ENCODE results near the gene PALLD. TPM values are rescaled to one million over a fixed set of nuclear protein-coding genes. Genes with fewer than 3 reads are reported as not detected.
A peak's percentile ranks its signal among the peaks of the same experiment; 100 is the strongest.

The PALLD gene
- total RNA-seq, 1 donor from 2014 or later = 8.9 TPM

DNA sequence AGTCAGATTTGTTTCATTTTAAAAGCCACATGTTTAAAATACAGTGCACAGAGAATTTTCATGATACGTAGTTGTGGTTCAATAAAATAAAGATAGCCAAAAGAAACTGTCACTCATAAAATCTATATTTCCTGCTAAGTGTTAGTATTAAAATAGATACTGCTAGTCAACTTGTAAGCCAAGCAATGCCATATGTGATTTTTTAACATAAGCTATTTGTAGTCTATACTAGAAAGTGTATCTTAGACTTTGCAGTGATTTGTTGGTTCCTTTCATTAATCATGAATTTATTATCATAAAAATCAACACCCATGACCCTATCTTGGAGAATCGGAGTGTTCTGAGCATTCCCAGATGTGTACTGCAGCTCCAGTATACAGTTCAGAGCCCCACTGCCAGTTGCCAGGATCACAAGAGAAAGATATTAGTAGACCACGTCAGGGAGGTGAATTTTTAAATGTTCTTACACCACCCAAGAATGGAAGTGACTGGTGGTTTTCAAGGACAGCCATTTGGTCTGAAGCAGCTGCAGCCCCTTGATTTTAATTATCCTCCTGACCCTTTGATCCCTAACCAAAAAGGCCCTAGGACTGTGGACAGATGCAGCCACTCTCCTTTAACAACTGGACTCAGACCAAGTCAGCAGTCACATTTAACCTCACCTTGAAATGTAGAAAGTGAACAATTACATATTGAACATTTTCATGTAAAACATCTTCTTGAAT, 163.1 kb downstream of the PALLD start:
- ATAC-seq = no peak
- no peak for DNase-seq (ENCODE audit: low spot score)

DNA sequence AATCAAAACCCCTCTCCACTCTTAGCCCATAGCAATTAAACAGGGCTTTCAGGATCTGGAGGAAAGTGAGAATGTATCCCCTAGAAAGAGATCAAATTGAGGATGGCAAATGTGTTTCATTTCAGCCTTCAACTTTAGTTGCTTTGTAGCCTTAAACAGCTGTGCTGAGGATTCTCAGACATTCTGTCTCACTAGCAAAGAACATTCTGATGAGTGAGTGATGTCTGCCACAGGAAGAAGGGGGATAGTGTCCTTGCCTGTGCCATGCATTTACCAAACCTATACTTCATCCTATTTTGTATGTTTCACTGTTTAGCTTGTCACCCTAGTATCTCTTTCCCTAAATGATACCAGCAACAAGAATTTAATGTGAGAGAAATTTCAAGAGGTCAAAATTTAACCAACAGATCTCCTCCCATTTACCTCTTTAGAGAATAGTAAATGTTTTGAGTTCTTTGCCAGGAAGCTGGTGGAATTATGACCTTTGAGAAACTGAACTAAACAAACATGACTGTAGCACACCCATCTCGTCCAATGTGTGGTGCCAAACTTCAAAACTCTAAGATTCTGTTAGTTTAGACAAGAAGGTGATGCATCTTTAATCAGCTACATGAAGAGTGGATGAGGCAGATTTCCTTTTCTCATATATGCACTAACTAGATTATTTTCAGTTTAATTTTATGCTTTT, 165.6 kb downstream of the PALLD start:
- ATAC-seq = peak; percentile 97
- no peak for DNase-seq (ENCODE audit: low spot score)

DNA sequence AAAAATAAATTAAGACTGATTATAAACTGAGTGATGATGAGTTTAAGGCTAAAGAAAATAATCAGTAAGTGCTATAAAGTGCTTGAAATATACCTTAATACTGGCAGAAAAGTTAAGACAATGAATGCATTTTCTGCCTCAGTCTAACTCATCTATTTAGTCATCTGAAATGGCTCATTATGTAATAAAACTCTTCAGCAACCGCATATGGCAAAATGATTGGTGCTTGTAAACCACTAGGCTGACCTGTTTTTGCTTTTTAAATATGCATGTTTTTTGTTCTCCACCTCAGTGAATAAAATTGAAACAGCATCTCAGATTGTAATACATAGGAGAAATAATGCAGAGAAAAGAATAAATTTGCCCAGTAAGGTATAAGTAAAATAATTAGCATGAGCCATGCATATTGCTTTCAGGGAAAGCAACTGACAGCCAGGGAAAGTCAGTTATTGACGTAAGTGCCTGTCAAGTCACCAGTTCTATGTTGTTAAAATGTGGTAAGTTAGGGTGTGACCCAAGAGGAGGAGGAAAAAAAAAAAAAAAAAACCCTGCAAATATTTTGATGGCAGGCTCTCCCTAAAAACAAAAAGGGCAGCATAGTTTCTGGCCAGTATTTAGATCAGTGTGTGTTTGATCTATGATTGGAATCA, 167.5 kb downstream of the PALLD start:
- ATAC-seq (no peak), DNase-seq (ENCODE audit: low spot score) (no peak)

DNA sequence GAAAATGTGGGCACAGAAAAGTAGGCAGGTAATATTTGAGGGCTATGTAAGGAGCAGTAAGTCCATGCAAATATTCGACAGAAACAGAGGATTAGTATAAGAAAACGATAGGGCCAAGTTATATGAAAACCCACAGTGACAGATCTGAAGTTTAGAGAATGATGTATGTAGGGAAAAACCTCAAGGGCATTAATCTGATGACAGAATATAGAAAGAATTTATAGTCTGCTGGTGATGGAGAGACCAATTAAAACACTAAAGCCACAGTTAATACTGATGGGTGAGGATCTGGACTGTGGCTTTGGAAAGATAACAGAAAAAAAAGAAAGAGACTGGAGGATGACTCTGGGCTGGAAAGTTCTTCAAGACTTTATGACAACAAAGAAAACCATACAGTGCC, 169.7 kb downstream of the PALLD start:
- no peak for ATAC-seq

DNA sequence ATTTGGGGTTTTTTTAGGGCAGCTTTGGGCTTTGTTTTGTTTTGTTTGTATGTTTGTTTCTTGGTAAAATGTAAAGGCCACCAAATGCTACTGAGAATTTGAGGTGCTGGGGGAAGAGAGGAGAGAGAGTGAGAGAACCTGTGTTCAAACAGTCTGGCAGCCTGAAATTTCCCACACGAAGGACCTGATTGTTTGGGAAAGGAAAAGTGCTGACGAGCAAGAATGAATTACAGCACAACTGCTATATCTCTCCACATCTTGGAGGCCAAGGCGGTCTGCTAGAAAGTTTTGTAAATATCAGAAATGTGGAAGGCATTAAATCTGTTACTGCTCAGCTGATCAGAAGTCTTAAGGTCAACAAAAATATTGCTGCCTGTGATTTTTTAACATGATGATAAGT, 170.5 kb downstream of the PALLD start:
- no peak for DNase-seq (ENCODE audit: low spot score)
- no peak for ATAC-seq

More for the DNA sequence above, 169.7 kb downstream of the PALLD start:
- DNase-seq (ENCODE audit: low spot score) = no peak

DNA sequence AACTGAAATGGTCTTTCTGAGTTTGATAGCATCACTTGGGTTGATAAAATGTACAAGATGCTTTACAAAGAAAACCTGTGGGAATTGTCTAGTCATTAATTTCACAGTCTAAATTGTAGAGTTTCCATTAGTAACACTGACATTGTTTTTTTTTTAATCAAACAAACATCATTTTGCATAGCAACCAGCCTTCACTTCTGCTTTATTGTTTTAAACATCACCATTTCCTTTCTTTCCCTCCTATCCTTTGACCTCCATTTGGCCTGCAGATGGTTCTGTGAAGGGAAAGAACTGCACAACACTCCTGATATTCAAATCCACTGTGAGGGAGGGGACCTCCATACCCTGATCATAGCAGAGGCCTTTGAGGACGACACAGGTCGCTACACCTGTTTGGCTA, 171.1 kb downstream of the PALLD start:
- ATAC-seq (no peak), DNase-seq (ENCODE audit: low spot score) (no peak)

DNA sequence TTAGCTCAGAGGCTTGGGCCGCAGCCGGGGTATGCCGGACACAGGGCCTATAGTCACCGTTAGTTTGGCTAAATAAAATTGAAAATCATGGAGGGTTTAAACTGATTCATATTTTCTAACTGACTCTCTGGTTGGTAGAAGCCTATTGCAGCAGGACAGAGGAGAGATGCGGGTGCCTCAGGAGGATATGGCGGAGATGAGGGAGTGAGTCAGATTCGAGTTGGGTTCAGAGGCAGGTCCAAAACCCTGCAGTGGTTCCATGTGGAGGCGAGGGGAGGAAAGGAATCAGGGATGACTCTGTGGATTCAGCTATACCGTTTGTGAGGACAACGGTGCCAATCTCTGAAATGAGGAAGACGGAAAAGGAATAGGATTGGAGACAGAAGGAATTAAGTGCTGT, 176.6 kb downstream of the PALLD start:
- DNase-seq (ENCODE audit: low spot score) (no peak), ATAC-seq (no peak)

DNA sequence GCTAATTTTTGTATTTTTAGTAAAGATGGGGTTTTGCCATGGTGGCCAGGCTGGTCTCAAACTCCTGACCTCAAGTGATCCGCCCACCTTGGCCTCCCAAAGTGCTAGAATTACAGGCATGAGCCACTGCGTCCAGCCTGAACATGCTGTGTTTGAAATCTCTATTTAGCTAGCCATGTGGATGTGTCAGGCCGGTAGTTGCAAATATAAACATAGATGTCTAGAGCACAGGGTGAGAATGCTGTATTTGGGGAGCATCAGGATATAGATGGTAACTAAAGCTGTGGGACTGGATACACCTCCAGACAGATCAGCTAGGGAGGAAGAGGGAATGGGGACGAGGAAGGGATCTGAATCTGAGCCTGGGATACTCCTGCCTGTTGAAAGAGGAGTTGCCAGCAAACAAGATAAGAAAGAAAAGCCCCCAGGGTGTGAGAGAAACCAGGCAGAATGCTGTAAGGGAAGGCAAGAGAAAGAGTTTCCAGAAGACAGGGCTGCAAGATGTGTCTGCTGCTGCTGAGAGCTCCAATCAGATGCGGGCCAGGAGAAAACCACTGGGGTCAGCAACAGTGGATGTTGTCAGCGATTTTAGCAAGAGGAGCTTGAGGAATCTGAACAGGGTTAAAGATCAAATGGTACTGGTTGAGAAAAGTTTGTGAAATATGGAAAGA, 177.4 kb downstream of the PALLD start:
- DNase-seq (ENCODE audit: low spot score) (no peak), ATAC-seq (no peak)

DNA sequence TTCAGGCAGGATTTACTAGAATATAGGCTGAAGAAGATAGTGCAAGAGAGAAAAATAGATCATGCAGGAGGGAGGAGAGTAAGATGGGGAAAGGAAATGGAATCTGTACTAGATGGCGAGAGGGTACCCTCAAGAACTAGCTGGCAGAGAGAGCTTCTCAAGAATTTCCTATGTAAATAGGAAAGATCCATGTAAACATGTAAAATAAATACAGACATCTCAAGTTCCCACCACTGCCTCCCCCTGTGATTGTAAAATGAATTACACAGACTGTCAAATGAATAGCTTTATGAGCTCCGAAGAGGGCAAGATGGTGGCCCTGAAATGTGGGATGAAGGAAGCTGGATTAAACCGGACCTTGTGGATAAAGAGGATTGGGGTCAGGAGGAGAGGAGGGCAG, 178.0 kb downstream of the PALLD start:
- ATAC-seq (no peak), DNase-seq (ENCODE audit: low spot score) (no peak)

DNA sequence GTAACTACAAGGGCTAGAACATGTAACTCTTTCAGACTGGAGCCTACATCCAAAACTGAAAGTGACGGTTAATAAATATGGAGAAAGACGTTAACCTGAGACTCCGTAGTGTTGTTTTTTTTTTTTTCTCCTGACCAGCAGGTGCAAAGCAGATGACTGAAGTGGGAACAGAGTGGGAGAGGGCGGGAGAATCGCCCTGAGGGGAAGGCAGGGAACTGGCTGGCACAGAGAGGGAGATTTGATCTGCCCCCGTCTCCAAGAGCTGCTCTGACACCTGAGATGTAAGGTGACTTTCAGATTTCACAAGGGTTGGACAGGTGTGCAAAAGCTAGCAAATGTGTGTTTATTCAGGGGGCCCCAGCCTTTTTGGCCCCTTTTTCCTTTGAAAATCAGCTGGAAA, 180.2 kb downstream of the PALLD start:
- DNase-seq (ENCODE audit: low spot score) = no peak

DNA sequence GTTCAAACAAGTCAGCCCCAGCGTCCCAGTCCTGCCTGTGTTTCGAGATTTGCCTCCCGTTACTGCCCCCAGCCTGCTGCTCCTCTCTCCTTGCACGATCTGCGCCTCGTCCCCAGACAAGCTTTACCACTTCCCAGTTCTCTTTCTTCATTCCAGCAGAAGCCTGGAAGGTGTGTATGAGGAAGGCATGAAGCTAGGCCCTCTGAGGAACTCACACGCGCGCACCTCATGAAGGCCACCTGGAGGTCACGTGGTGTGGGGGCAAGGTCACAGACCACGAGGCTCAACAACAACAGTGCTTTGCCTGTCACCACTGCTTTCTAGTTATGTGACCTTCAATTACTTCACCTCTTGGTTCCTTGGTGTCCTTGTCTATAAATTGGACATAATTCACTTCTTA, 181.0 kb downstream of the PALLD start:
- DNase-seq (ENCODE audit: low spot score) = no peak
- ATAC-seq = no peak

More for the DNA sequence above, 180.2 kb downstream of the PALLD start:
- ATAC-seq = no peak

DNA sequence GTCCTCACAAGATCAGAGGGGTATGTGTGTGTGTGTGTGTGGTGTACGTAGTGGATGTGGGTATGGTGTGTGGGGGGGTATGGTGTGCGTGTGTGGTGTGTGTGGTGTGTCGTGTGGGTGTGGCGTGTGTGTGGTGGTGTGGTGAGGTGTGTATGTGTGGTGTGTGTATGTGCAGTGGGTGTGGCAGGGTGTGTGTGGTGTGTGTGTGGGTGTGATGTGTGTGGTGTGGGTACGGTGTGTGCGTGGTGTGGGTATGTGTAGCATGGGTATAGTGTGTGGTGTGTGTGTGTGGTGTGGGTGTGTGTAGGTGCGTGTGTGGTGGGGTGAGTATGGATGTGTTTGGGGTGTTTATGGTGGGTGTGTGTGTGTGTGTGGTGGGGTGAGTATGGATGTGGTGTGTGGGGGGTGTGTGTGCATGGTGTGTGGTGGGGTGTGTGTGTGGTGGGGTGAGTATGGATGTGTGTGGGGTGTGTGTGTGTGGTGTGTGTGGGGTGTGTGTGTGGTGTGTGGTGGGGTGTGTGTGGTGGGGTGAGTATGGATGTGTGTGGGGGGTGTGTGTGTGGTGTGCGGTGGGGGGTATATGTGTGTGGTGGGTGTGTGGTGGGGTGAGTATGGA, 182.0 kb downstream of the PALLD start:
- no peak for DNase-seq (ENCODE audit: low spot score)

DNA sequence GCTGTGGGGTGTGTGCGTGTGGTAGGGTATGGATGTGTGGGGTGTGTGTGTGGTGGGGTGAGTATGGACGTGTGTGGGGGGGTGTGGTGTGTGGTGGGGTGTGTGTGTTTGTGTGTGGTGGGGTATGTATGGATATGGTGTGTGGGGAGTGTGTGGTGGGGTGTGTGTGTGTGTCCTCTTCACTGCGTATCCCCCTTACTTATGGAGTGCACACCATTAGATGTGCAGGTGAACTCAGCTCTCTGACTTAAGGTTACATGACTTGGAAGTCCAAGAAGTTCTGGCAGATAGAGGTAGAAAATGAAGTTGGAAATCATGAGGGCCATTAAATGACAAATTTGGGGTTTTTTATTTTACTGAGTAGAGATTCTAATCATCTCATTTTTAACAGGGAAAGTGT, 182.5 kb downstream of the PALLD start:
- no peak for ATAC-seq

More for the DNA sequence above, 182.0 kb downstream of the PALLD start:
- no peak for ATAC-seq

DNA sequence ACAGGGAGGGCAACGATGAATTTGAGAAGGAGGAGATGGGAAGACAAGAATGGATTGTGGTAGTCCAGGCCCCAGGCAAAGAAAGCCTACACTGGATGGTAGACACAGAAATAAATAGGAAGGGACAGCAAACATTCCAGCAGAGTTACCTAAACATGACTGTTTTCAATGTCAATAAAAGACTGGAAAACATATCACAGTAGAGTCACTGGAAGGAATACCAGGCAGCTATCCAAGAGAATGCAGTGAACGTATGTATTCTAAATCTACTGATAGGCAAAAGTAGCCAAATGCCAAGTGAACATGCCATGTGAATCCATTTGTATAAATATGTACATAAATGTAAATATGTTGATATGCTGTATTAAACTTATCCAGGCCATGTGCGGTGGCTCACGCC, 183.0 kb downstream of the PALLD start:
- no peak for ATAC-seq

More for the DNA sequence above, 182.5 kb downstream of the PALLD start:
- DNase-seq (ENCODE audit: low spot score) = no peak

DNA sequence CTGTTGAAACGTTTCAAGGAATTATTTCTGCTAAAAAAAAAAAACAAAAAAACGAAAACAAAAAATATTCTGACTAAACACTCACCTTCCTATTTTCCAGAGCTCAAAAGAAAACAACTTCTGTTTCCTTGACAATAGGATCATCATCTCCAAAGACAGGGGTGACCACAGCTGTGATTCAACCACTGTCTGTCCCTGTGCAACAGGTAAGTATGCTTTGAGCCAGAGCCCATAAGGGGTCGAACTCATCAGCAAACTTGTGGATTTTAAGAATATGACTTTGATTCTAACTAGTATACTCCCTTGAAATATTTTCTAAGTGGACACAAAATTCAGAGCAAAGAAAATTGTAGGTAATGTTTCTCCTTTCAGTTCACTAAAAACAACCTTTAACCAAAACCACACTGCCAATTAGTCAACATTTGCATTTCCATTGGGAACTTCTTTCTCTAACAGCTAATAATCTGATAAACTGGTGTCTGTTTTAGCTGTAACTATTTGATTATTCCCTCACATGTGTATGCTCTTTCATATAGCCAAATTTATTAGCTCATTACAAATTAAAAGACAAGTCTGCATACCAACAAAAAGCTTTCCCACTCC, 186.1 kb downstream of the PALLD start:
- ATAC-seq (no peak), DNase-seq (ENCODE audit: low spot score) (no peak)

More for the DNA sequence above, 183.0 kb downstream of the PALLD start:
- DNase-seq (ENCODE audit: low spot score) = no peak

DNA sequence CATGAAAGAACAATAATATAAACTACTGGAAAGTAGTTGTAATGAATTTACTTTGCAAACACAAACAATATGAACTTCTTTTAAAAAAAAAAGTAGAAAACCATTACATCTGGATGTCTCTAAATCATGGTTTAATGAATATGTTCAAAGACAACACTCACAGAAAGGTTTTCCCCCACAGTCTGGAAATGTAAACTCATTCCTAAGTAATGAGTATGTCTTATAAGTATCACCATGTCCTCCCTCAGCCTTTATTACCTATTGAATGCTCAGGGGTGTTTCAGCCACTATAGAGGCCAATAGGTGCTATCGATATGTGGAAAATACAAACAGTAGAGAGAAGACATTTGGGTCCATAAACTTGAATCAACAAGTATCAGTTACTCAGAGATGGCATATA, 186.7 kb downstream of the PALLD start:
- ATAC-seq = no peak
- no peak for DNase-seq (ENCODE audit: low spot score)

DNA sequence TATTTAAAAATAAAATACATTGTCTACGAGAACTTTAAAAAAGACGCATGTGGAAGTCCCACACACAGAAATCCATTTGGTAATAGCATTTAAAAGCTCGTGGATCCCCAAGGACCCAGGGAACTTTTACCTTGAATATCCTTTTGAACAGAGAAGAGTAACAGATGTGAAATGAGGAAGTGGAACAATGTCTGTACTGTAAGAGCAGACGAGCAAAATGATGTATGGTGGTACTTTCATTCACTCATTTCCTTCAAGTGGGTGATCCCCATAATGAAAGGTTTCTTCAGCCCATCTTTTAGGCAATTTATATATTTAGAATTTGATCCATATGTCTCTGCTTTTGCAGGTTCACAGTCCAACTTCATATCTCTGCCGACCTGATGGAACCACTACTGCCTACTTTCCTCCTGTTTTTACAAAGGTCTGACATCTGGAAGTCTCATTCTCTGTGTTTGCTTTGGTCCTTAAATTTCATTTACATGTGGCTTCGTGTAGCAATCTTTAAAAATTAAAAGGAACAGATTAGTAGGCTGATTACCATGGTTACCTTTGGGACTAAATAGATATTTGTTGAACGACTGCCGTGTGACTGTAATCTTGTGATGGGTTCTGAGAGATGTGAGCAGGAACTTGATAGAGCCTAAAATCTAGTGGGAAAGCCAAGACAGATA, 188.4 kb downstream of the PALLD start:
- no peak for DNase-seq (ENCODE audit: low spot score)
- ATAC-seq = no peak

DNA sequence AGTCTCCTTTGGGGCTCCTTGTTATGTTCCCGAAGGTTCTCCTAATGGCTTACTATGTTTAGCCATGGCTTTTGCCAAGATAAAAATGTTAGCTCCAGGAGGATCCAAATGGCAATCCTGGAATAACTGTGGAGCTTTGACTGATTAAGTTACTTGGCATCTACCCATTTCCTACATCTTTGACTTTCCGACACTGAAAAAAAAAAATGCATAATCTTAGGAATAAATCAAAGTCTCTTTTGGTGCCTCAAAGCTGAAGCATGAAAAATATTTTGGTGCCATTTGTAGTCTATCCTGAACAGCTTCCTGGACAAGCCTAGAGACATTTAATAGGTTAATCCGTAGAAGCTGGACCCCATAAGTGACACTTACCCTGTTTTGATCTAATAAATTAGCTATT, 191.7 kb downstream of the PALLD start:
- no peak for DNase-seq (ENCODE audit: low spot score)
- no peak for ATAC-seq

DNA sequence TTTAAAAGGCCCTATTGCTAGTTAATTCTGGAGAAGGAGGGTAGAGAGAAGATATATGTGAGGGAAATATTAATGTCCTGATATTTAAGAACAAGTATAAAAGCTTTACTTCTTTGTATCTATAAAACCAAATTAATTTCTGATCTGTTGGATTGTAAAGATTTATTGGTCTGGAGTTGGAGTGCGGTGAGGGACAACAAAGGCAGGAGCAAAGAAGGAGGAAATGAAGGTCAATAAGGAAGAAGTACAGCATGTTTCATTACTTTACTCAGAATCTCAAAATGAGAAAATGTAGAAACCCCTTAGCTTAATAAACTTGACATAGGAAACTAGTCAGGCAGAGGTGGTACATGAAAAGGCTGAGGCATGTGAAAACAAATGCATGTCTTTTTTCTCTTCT, 192.9 kb downstream of the PALLD start:
- no peak for ATAC-seq
- no peak for DNase-seq (ENCODE audit: low spot score)

DNA sequence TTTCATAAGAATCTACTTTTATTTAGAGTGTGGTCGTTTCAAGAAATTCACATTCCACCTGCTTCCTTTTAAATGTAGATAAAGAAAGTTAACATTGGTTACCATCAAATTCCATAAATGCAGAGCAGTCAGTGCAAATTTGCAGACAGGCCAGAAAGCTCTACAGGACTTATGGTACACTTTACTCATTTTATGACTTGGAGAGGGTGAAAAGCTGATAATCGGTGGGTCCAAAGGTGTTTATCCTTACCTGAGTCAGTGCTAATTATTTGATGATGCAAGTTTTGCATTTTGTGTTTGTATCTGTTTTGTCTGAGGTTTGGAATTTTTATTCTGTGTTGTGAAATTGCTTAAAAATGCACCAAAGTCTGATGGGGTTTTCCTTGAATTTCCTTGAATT, 193.3 kb downstream of the PALLD start:
- no peak for ATAC-seq
- no peak for DNase-seq (ENCODE audit: low spot score)
